ENCODE results near the gene GNAT1. TPM values are rescaled to one million over a fixed set of nuclear protein-coding genes. Genes with fewer than 3 reads are reported as not detected.
"Not testable (repeated sequence)": the region's sequence is repeated elsewhere in the genome, so short reads cannot be mapped to it uniquely, and the experiment has no call there.

GNAT1 gene
- total RNA-seq, 1 experiment from 2014 or later, result 0.18 TPM

- no peak for DNase-seq (ENCODE audit: low spot score)
Measured at GRCh38 chr3:50218448-50218847, 27.0 kb downstream of the GNAT1 start.

- no peak for DNase-seq (ENCODE audit: low spot score)
Measured at GRCh38 chr3:50219285-50219684, 27.9 kb downstream of the GNAT1 start.

GRCh38 chr3:50220109-50220508 lies 28.7 kb downstream of the GNAT1 start:
- no peak for DNase-seq (ENCODE audit: low spot score)

GRCh38 chr3:50221051-50221410 lies 29.6 kb downstream of the GNAT1 start:
- DNase-seq (ENCODE audit: low spot score), result no peak

GRCh38 chr3:50221411-50222168 lies 30.2 kb downstream of the GNAT1 start:
- no peak for DNase-seq (ENCODE audit: low spot score)

GRCh38 chr3:50222169-50222528 lies 30.7 kb downstream of the GNAT1 start:
- no peak for DNase-seq (ENCODE audit: low spot score)

GRCh38 chr3:50224639-50225038 lies 33.2 kb downstream of the GNAT1 start:
- DNase-seq (ENCODE audit: low spot score), result no peak

- peak; percentile 41 for DNase-seq (ENCODE audit: low spot score)
Measured at GRCh38 chr3:50226888-50227389, 35.5 kb downstream of the GNAT1 start.

- DNase-seq (ENCODE audit: low spot score), result peak; percentile 86
Measured at GRCh38 chr3:50227390-50228183, 36.2 kb downstream of the GNAT1 start.

- not testable (repeated sequence) for DNase-seq (ENCODE audit: low spot score)
Measured at GRCh38 chr3:50228184-50228763, 36.9 kb downstream of the GNAT1 start.

GRCh38 chr3:50229490-50229889 lies 38.1 kb downstream of the GNAT1 start:
- DNase-seq (ENCODE audit: low spot score), result no peak

- no peak for DNase-seq (ENCODE audit: low spot score)
Measured at GRCh38 chr3:50230104-50230793, 38.8 kb downstream of the GNAT1 start.

GRCh38 chr3:50230794-50231125 lies 39.4 kb downstream of the GNAT1 start:
- no peak for DNase-seq (ENCODE audit: low spot score)

- no peak for DNase-seq (ENCODE audit: low spot score)
Measured at GRCh38 chr3:50231581-50231980, 40.2 kb downstream of the GNAT1 start.

GRCh38 chr3:50232303-50232702 lies 40.9 kb downstream of the GNAT1 start:
- DNase-seq (ENCODE audit: low spot score), result no peak

GRCh38 chr3:50233176-50233575 lies 41.8 kb downstream of the GNAT1 start:
- no peak for DNase-seq (ENCODE audit: low spot score)

GRCh38 chr3:50235716-50236483 lies 44.5 kb downstream of the GNAT1 start, which contains the start of gene GNAI2:
TSS of gene GNAI2 (plus strand) at chr3:50236204. CDS start at chr3:50236336, 132 bp downstream.
- peak; percentile 95 for DNase-seq (ENCODE audit: low spot score)

- no peak for DNase-seq (ENCODE audit: low spot score)
Measured at GRCh38 chr3:50236484-50237132, 45.2 kb downstream of the GNAT1 start.

GRCh38 chr3:50237133-50237651 lies 45.8 kb downstream of the GNAT1 start:
- no peak for DNase-seq (ENCODE audit: low spot score)

Measured in HT-29 (cell line).